Colonic mucosa (tissue), 4 donors: ENCODE data around the gene DPYSL3. TPM values are rescaled to one million over a fixed set of nuclear protein-coding genes. Genes with fewer than 3 reads are reported as not detected.

Experiments used
- DNase-seq: peaks from one replicate; pipeline ENCODE4 v3.0.0-alpha.2; 2020
- H3K27ac ChIP-seq: fragments of 200-600 bp; one replicate; pipeline ENCODE4 v1.8.0; 2021
- H3K27me3 ChIP-seq: fragments of 200-600 bp; one replicate; pipeline ENCODE4 v1.8.0; 2021
- H3K36me3 ChIP-seq: fragments of 200-600 bp; one replicate; pipeline ENCODE4 v1.8.0; 2021
- H3K4me1 ChIP-seq: fragments of 200-600 bp; one replicate; pipeline ENCODE4 v1.8.0; 2021; ENCODE audit warnings: mild to moderate bottlenecking
- H3K4me3 ChIP-seq: fragments of 200-600 bp; one replicate; pipeline ENCODE4 v1.8.0; 2021
- H3K9ac ChIP-seq, 2 donors: one replicate each; pipeline ENCODE4 v1.7.0; 2013; ENCODE audit warnings: control low read depth in 2 of 2, low read depth in 2 of 2, low read length in 2 of 2
- H3K9me3 ChIP-seq: fragments of 200-600 bp; one replicate; pipeline ENCODE4 v1.8.0; 2021
- CTCF ChIP-seq: fragments of 200-600 bp; IDR thresholded peaks from one replicate; pipeline ENCODE4 v1.8.0; 2022; ENCODE audit warnings: antibody characterized with exemption, mild to moderate bottlenecking
- intact Hi-C: fragments of 100-400 bp; cut with DNase I; formaldehyde crosslinking; loops from one replicate; pipeline ENCODE4 v1.14.1; 2022
- total RNA-seq, 2 donors: library from RNA; stranded (reverse); fragmentation: NEBNext Ultra II Directional in 1 of 2; extraction: Animal tissue kit (Norgen Biotek cat#: 25700) in 1 of 2; gene quantifications; one replicate each; pipeline ENCODE4 v1.2.1, GENCODE V29; 2021
- donor health status: healthy.
- donor health status: DM: no; HTN: no; CAD: no.
- donor health status: DM: no; HTN: no; CAD: no.

The DPYSL3 gene
- total RNA-seq, 2 donors from 2014 or later: 8.8 to 32.2 TPM

- no peaks in the 10 kb centered on the region for H3K27me3 ChIP-seq
- intact Hi-C loops: no loop called here
- no peaks in the 10 kb centered on the region for H3K4me1 ChIP-seq
- no peak overlapping the region for H3K4me3 ChIP-seq
- no peak overlapping the region for H3K27ac ChIP-seq
- no peak for TF ChIP-seq CTCF
- no peak for DNase-seq
- H3K9me3 ChIP-seq: no peaks in the 10 kb centered on the region
- H3K9ac ChIP-seq: no peak overlapping the region
- no peaks in the 10 kb centered on the region for H3K36me3 ChIP-seq
These were observed 96.6 kb downstream of the DPYSL3 start for GRCh38 chr5:147413266-147413665.

DNA sequence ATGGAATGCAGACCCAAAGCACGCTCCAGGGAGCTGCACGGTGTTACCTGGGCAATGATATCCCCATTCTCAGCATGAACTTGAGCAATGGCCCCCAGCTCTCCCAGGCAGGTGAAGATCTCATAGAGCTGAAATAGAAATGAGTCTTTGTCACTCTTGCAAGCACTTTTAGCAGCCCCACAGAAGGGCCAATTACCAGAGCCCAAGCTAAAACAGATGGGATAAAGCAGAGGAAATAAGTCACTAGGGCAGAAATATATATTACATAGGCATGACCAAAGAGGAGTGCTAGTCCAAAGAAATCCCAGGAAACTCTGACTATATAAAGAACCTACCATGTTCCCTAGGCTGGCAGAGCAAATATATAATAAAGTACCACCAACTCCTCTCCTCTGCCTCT, 97.3 kb downstream of the DPYSL3 start:
- H3K36me3 ChIP-seq: no peaks in the 10 kb centered on the region
- DNase-seq: no peak
- no peak overlapping the region for H3K4me3 ChIP-seq
- no peaks in the 10 kb centered on the region for H3K4me1 ChIP-seq
- no peaks in the 10 kb centered on the region for H3K9me3 ChIP-seq
- H3K27ac ChIP-seq: no peak overlapping the region
- intact Hi-C loops: no loop called here
- no peak for TF ChIP-seq CTCF
- no peak overlapping the region for H3K9ac ChIP-seq
- no peaks in the 10 kb centered on the region for H3K27me3 ChIP-seq

GRCh38 chr5:147411359-147412319, 98.2 kb downstream of the DPYSL3 start:
- Histone ChIP-seq H3K27me3 (no peaks in the 10 kb centered on the region), H3K27ac (no peak overlapping the region), H3K4me3 (no peak overlapping the region), H3K9me3 (no peaks in the 10 kb centered on the region), H3K36me3 (no peaks in the 10 kb centered on the region), H3K4me1 (no peaks in the 10 kb centered on the region), H3K9ac (no peak overlapping the region)
- intact Hi-C loops: no loop called here
- no peak for TF ChIP-seq CTCF
- no peak for DNase-seq

DNA sequence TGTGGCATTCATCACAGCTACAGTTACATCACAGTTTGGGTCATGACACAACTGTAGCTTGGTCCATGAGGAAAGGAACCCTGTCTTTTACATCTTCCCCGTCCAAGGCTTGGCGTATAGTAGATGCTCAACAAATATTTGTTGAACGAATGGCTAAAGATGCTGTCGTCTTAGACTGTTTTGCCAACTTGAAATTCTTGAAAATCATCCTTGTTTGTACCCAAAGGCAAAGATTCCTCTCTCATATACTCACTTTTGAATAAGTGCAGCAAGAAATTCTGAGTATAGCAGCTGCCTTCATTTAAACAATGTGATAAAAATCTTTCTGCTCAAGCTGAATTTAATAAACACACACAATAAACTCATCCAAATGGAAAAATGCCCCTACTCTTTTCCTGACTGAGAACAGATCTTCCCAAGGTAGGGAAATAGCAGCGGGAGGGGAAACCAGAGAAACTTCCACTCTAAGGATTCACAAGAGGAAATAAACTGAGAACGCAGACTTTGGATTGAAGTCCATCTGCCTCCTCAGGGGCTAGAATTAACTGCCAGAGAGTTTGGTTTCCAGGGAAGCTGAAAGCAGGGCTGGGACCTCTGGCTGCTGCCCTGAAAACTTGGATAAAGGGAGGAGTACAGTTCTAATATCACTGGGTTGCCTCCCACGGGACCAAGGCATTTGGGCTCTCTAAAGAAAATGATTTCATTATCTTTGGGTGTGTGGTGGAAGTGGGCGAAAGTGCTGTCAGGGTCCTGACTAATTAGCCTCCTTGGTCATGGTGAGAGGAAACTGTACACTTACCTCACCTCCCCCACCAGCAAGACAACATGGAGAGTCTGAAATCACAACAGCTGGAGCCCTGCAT, 99.1 kb downstream of the DPYSL3 start:
- Histone ChIP-seq H3K36me3 (no peaks in the 10 kb centered on the region), H3K4me1 (no peaks in the 10 kb centered on the region), H3K9ac (no peak overlapping the region), H3K27me3 (no peaks in the 10 kb centered on the region), H3K27ac (no peak overlapping the region), H3K4me3 (no peak overlapping the region), H3K9me3 (no peaks in the 10 kb centered on the region)
- TF ChIP-seq CTCF: no peak
- intact Hi-C loops: no loop called here
- DNase-seq: no peak

GRCh38 chr5:147408980-147409379, 100.9 kb downstream of the DPYSL3 start:
- no peaks in the 10 kb centered on the region for H3K27me3 ChIP-seq
- intact Hi-C loops: no loop called here
- DNase-seq: no peak
- no peaks in the 10 kb centered on the region for H3K4me1 ChIP-seq
- no peak overlapping the region for H3K9ac ChIP-seq
- H3K9me3 ChIP-seq: no peaks in the 10 kb centered on the region
- no peak overlapping the region for H3K27ac ChIP-seq
- no peak overlapping the region for H3K4me3 ChIP-seq
- no peak for TF ChIP-seq CTCF
- H3K36me3 ChIP-seq: no peaks in the 10 kb centered on the region
